Liver (tissue), 9 donors: ENCODE data around the gene SUMO1. TPM values are rescaled to one million over a fixed set of nuclear protein-coding genes. Genes with fewer than 3 reads are reported as not detected.

ENCODE experiments used
- DNase-seq: peaks from one replicate; pipeline ENCODE4 v3.0.0-alpha.2; 2017; ENCODE audit warnings: low spot score
- H3K27ac ChIP-seq, 2 donors: one replicate each; pipeline ENCODE4 v1.7.0; 2013; ENCODE audit warnings: inconsistent platforms in 2 of 2, low read length in 2 of 2, control low read depth in 1 of 2, low read depth in 1 of 2, mild to moderate bottlenecking in 1 of 2
- H3K27me3 ChIP-seq, 4 donors: one replicate each; pipeline versions ENCODE4 v1.6.1 to v1.7.0; 2013; ENCODE audit warnings: low read length in 3 of 4, inconsistent platforms in 1 of 4, mild to moderate bottlenecking in 1 of 4, moderate library complexity in 1 of 4; ENCODE audit not compliant: control insufficient read depth in 4 of 4, insufficient read depth in 4 of 4
- H3K36me3 ChIP-seq, 4 donors: one replicate each; pipeline versions ENCODE4 v1.6.1 to v1.7.0; 2013; ENCODE audit warnings: low read length in 3 of 4, mild to moderate bottlenecking in 3 of 4, low read depth in 1 of 4, moderate library complexity in 1 of 4; ENCODE audit not compliant: control insufficient read depth in 4 of 4, insufficient read depth in 3 of 4
- H3K4me1 ChIP-seq, 4 donors: one replicate each; pipeline versions ENCODE4 v1.6.1 to v1.7.0; 2013; ENCODE audit warnings: low read length in 3 of 4, mild to moderate bottlenecking in 3 of 4, moderate library complexity in 1 of 4; ENCODE audit not compliant: control insufficient read depth in 4 of 4, insufficient read depth in 4 of 4
- H3K4me3 ChIP-seq, 3 donors: one replicate each; pipeline versions ENCODE4 v1.6.1 to v1.7.0; 2013; ENCODE audit warnings: low read length in 3 of 3, control low read depth in 1 of 3, low read depth in 1 of 3, mild to moderate bottlenecking in 1 of 3
- H3K9ac ChIP-seq, 2 donors: one replicate each; pipeline ENCODE4 v1.7.0; 2013; ENCODE audit warnings: low read length in 2 of 2, mild to moderate bottlenecking in 2 of 2, moderate library complexity in 2 of 2, control low read depth in 1 of 2, low read depth in 1 of 2
- H3K9me3 ChIP-seq, 4 donors: one replicate each; pipeline versions ENCODE4 v1.6.1 to v1.7.0; 2013; ENCODE audit warnings: low read length in 3 of 4; ENCODE audit not compliant: control insufficient read depth in 4 of 4
- ATF3 ChIP-seq: IDR thresholded peaks from 2 replicates; pipeline ENCODE4 v1.6.1; 2016; ENCODE audit warnings: antibody characterized with exemption
- CTCF ChIP-seq: fragments of 150-350 bp; IDR thresholded peaks from 2 replicates; pipeline ENCODE4 v1.5.1; 2017; ENCODE audit warnings: improper control_type of control experiment, low read depth, low read length; ENCODE audit not compliant: missing input control
- EGR1 ChIP-seq, 2 donors: IDR thresholded peaks; 2 replicates each; pipeline ENCODE4 v1.6.1; 2016 to 2018; ENCODE audit warnings: antibody characterized with exemption in 2 of 2, low read depth in 2 of 2
- FOXA1 ChIP-seq: IDR thresholded peaks from 2 replicates; pipeline ENCODE4 v1.6.1; 2016; ENCODE audit warnings: antibody characterized with exemption
- FOXA2 ChIP-seq: IDR thresholded peaks from 2 replicates; pipeline ENCODE4 v1.6.1; 2016; ENCODE audit warnings: antibody characterized with exemption
- GABPA ChIP-seq, 2 donors: IDR thresholded peaks in 1 of 2; conservative IDR thresholded peaks in 1 of 2; 2 replicates each; pipeline ENCODE4 v1.6.1; 2016; ENCODE audit warnings: antibody characterized with exemption in 2 of 2, mild to moderate bottlenecking in 1 of 2, moderate library complexity in 1 of 2
- HNF4A ChIP-seq, 2 donors: conservative IDR thresholded peaks; 2 replicates each; pipeline ENCODE4 v1.6.1; 2016; ENCODE audit warnings: antibody characterized with exemption in 2 of 2, mild to moderate bottlenecking in 2 of 2
- HNF4G ChIP-seq: IDR thresholded peaks from 2 replicates; pipeline ENCODE4 v1.6.1; 2016; ENCODE audit warnings: antibody characterized with exemption
- JUND ChIP-seq, 2 donors: IDR thresholded peaks; 2 replicates each; pipeline ENCODE4 v1.6.1; 2016; ENCODE audit warnings: antibody characterized with exemption in 2 of 2
- MAX ChIP-seq: IDR thresholded peaks from 2 replicates; pipeline ENCODE4 v1.6.1; 2016; ENCODE audit warnings: antibody characterized with exemption
- NR2F2 ChIP-seq: IDR thresholded peaks from 2 replicates; pipeline ENCODE4 v1.6.1; 2016; ENCODE audit warnings: antibody characterized with exemption
- RAD21 ChIP-seq, 2 donors: IDR thresholded peaks; 2 replicates each; pipeline ENCODE4 v1.6.1; 2016; ENCODE audit warnings: antibody characterized with exemption in 2 of 2, mild to moderate bottlenecking in 2 of 2
- REST ChIP-seq: IDR thresholded peaks from 2 replicates; pipeline ENCODE4 v1.6.1; 2016; ENCODE audit warnings: antibody characterized with exemption, mild to moderate bottlenecking
- RXRA ChIP-seq, 2 donors: IDR thresholded peaks; 2 replicates each; pipeline ENCODE4 v1.6.1; 2017 to 2018; ENCODE audit warnings: antibody characterized with exemption in 2 of 2, mild to moderate bottlenecking in 1 of 2
- SP1 ChIP-seq: IDR thresholded peaks from 2 replicates; pipeline ENCODE4 v1.6.1; 2018; ENCODE audit warnings: antibody characterized with exemption, mild to moderate bottlenecking
- TAF1 ChIP-seq: conservative IDR thresholded peaks from 2 replicates; pipeline ENCODE4 v1.6.1; 2016; ENCODE audit warnings: antibody characterized with exemption, mild to moderate bottlenecking
- YY1 ChIP-seq: IDR thresholded peaks from 2 replicates; pipeline ENCODE4 v1.6.1; 2016; ENCODE audit warnings: antibody characterized with exemption, mild to moderate bottlenecking
- ZBTB33 ChIP-seq: IDR thresholded peaks from 2 replicates; pipeline ENCODE4 v1.6.1; 2016; ENCODE audit warnings: antibody characterized with exemption
- WGBS: extraction: QIAGEN DNeasy Blood & Tissue Kit; methylation state at CpG from one replicate; pipeline ENCODE4 v1.1.7; 2013; 5-methylcytosine and 5-hydroxymethylcytosine counted together
- polyA plus RNA-seq, 2 donors: library from polyadenylated mRNA; stranded (reverse) in 1 of 2; unstranded in 1 of 2; fragments of 200-250 nt in 1 of 2; fragments of >200 nt in 1 of 2; fragmentation: Nextera tagmentation in 1 of 2; extraction: Ambion mirVana in 1 of 2; gene quantifications; one replicate each; pipeline versions ENCODE4 v1.2.1 to v1.2.3, GENCODE V29; 2013 to 2015
- total RNA-seq, 2 donors: library from RNA; depleted of rRNA; stranded (reverse); fragments of >200 nt; gene quantifications; one replicate each; pipeline ENCODE4 v1.2.3, GENCODE V29; 2014
- donor health status: healthy.
- donor health status: healthy.
- donor health status: healthy.
- donor health status: healthy.
- donor health status: healthy.

SUMO1 gene
- total and polyA plus RNA-seq, 4 donors: 42.7 to 139 (median 51.4) TPM

GRCh38 chr2:202158796-202159195 lies 79.6 kb downstream of the SUMO1 start:
- H3K27ac ChIP-seq: no peak overlapping the region
- no peaks in the 10 kb centered on the region for H3K4me1 ChIP-seq
- WGBS: 71% methylated on average over 5 of the region's 5 CpGs
- H3K9me3 ChIP-seq: no peaks in the 10 kb centered on the region
- no peaks in the 10 kb centered on the region for H3K36me3 ChIP-seq
- TF ChIP-seq RXRA (IDR thresholded peaks at IDR 0.05): no peak
- TF ChIP-seq RAD21 (IDR thresholded peaks at IDR 0.05): peak in 1 of 2 donors; percentile 26
- no peaks in the 10 kb centered on the region for H3K27me3 ChIP-seq
- no peak overlapping the region for H3K4me3 ChIP-seq
- no peak overlapping the region for H3K9ac ChIP-seq
- DNase-seq: no peak

- Histone ChIP-seq H3K4me1 (no peaks in the 10 kb centered on the region), H3K4me3 (no peak overlapping the region), H3K9me3 (no peaks in the 10 kb centered on the region), H3K27ac (no peak overlapping the region), H3K27me3 (no peaks in the 10 kb centered on the region), H3K9ac (no peak overlapping the region), H3K36me3 (no peaks in the 10 kb centered on the region)
- no peak for TF ChIP-seq RAD21 (IDR thresholded peaks at IDR 0.05)
- no peak for TF ChIP-seq MAX
- TF ChIP-seq CTCF: no peak
- no peak for TF ChIP-seq FOXA2
- no peak for TF ChIP-seq REST
- no peak for TF ChIP-seq SP1
- no peak for TF ChIP-seq NR2F2
- no peak for TF ChIP-seq HNF4A (conservative IDR thresholded peaks at IDR 0.05)
- TF ChIP-seq JUND (IDR thresholded peaks at IDR 0.05): no peak
- no peak for TF ChIP-seq ZBTB33
- TF ChIP-seq EGR1 (IDR thresholded peaks at IDR 0.05; ENCODE audit: low read depth in 2 of 2): no peak
- no peak for TF ChIP-seq ATF3
- no peak for TF ChIP-seq RXRA (IDR thresholded peaks at IDR 0.05)
- no peak for TF ChIP-seq YY1
- TF ChIP-seq FOXA1: no peak
- TF ChIP-seq GABPA (IDR thresholded peaks at IDR 0.05 in 1 of 2, conservative IDR thresholded peaks at IDR 0.05 in 1 of 2): no peak
- TF ChIP-seq TAF1: no peak
- TF ChIP-seq HNF4G: no peak
- no peak for DNase-seq
- WGBS: 76% methylated on average over 4 of the region's 4 CpGs
Measured at GRCh38 chr2:202157211-202157990, 81.0 kb downstream of the SUMO1 start.
